K562 (cell line): Measurements from ENCODE around the gene RERGL. TPM values are rescaled to one million over a fixed set of nuclear protein-coding genes. Genes with fewer than 3 reads are reported as not detected.

Source experiments
- ATAC-seq: fragments of 200-7000 bp; cut with Tn5 transposase; 3 replicates; pipeline ENCODE4 v1.9.1; 2020; ENCODE audit warnings: moderate library complexity
- BruUV-seq: library from RNA; stranded (reverse); fragments of 400-500 nt; replicated peaks from 2 replicates; lab custom pipeline; 2021; lab: Mats Ljungman, UMichigan
- CTCF ChIA-PET: fragments of 300-600 bp; formaldehyde crosslinking; extraction: SDS; loops from one replicate; lab custom pipeline; 2021; ENCODE audit warnings: low intra/inter-chr PET ratio; lab: Yijun Ruan, JAX
- POLR2A ChIA-PET: fragments of 300-600, 350-650 bp; sonication (Branson Sonifier 250); formaldehyde crosslinking; extraction: SDS; loops from one replicate; lab custom pipeline; 2021; ENCODE audit warnings: antibody characterized with exemption, inconsistent platforms; lab: Yijun Ruan, JAX
- DNase-seq, 4 experiments: peaks; one replicate each; pipeline versions ENCODE4 v3.0.0 to v3.0.0-alpha.2; 2011 to 2018; ENCODE audit warnings: low spot score in 3 of 4, mixed read lengths in 3 of 4; ENCODE audit errors: extremely low read depth in 1 of 4
- FAIRE-seq: peaks from 2 replicates; lab custom pipeline; 2011; peaks lifted over from hg19 to GRCh38; lab: Jason Lieb, UNC
- H2AFZ ChIP-seq: 2 replicates; pipeline ENCODE4 v1.6.0; 2011; ENCODE audit warnings: low read depth, low read length, control low read depth, inconsistent platforms
- H3K27ac ChIP-seq: fragments of 200-600 bp; 3 replicates; pipeline ENCODE4 v1.8.0; 2011; ENCODE audit warnings: low read depth, mild to moderate bottlenecking, control low read depth, inconsistent platforms, low read length, moderate library complexity, mixed read lengths; ENCODE audit errors: extremely low read depth
- H3K27me3 ChIP-seq, 2 experiments: fragments of 300-600 bp in 1 of 2; 2 replicates in 1 of 2; 3 replicates in 1 of 2; pipeline versions ENCODE4 v1.6.0 to v1.8.0; 2011; ENCODE audit warnings: inconsistent platforms in 2 of 2, low read length in 2 of 2, mild to moderate bottlenecking in 1 of 2, mixed read lengths in 1 of 2, moderate library complexity in 1 of 2; ENCODE audit not compliant: control insufficient read depth in 2 of 2, insufficient read depth in 2 of 2
- H3K36me3 ChIP-seq: fragments of 300-600 bp; 3 replicates; pipeline ENCODE4 v1.8.0; 2011; ENCODE audit warnings: mild to moderate bottlenecking, low read length, inconsistent platforms; ENCODE audit not compliant: control insufficient read depth, insufficient read depth
- H3K4me1 ChIP-seq, 2 experiments: fragments of 200-600 bp in 1 of 2; replicated peaks in 1 of 2; 2 replicates in 1 of 2; 3 replicates in 1 of 2; pipeline versions ENCODE4 v1.5.1 to v1.8.0; 2011; ENCODE audit warnings: inconsistent platforms in 2 of 2, low read length in 2 of 2, mild to moderate bottlenecking in 1 of 2, mixed read lengths in 1 of 2, moderate library complexity in 1 of 2; ENCODE audit not compliant: control insufficient read depth in 2 of 2, insufficient read depth in 2 of 2
- H3K4me2 ChIP-seq: 2 replicates; pipeline ENCODE4 v1.6.1; 2011; ENCODE audit warnings: low read length, control low read depth, inconsistent platforms, mixed read lengths; ENCODE audit not compliant: insufficient read depth
- H3K4me3 ChIP-seq: fragments of 200-600 bp; sonication (generic), shearing (Covaris generic); 2 replicates; pipeline ENCODE4 v1.5.1; 2016; ENCODE audit warnings: control low read depth, inconsistent platforms
- H3K79me2 ChIP-seq: fragments of 200-600 bp; 3 replicates; pipeline ENCODE4 v1.8.0; 2011; ENCODE audit warnings: low read length, inconsistent platforms; ENCODE audit not compliant: control insufficient read depth, insufficient read depth
- H3K9ac ChIP-seq, 2 experiments: 2 replicates each; pipeline versions ENCODE4 v1.6.0 to v1.6.1; 2011; ENCODE audit warnings: low read depth in 2 of 2, low read length in 2 of 2, control low read depth in 1 of 2, inconsistent platforms in 1 of 2, mild to moderate bottlenecking in 1 of 2, mixed read lengths in 1 of 2; ENCODE audit not compliant: insufficient read depth in 1 of 2
- H3K9me1 ChIP-seq: one replicate; pipeline ENCODE4 v1.6.0; 2011; ENCODE audit warnings: inconsistent platforms, mild to moderate bottlenecking, low read length, moderate library complexity; ENCODE audit not compliant: control insufficient read depth, insufficient read depth
- H3K9me3 ChIP-seq: replicated peaks from 2 replicates; pipeline ENCODE4 v1.5.1; 2011; ENCODE audit warnings: low read depth, low read length, inconsistent platforms; ENCODE audit not compliant: control insufficient read depth, insufficient read depth
- H4K20me1 ChIP-seq: replicated peaks from 2 replicates; pipeline ENCODE4 v1.6.1; 2011; ENCODE audit warnings: low read length, inconsistent platforms, mixed read lengths; ENCODE audit not compliant: control insufficient read depth, insufficient read depth
- CREB3L1 ChIP-seq: fragments of 450-650 bp; IDR thresholded peaks from 2 replicates; pipeline ENCODE4 v1.6.1; 2014; ENCODE audit warnings: low read depth, mild to moderate bottlenecking, moderate library complexity, borderline replicate concordance
- HIVEP1 ChIP-seq: fragments of 250-450 bp; sonication (Bioruptor Pico); IDR thresholded peaks from 2 replicates; pipeline ENCODE4 v1.4.0; 2020; ENCODE audit warnings: mild to moderate bottlenecking
- SAP30 ChIP-seq: fragments of 200-600 bp; sonication (generic); IDR thresholded peaks from 2 replicates; pipeline ENCODE4 v1.6.1; 2012; ENCODE audit warnings: borderline replicate concordance, low read depth, mild to moderate bottlenecking, moderate library complexity, low read length, control low read depth, inconsistent platforms; ENCODE audit not compliant: insufficient read depth, poor library complexity, severe bottlenecking
- WGBS: fragments of 100-300 bp; shearing (Covaris generic); methylation state at CpG from one replicate; pipeline ENCODE4 v1.1.6; 2016; ENCODE audit warnings: low coverage, mixed read lengths; ENCODE audit not compliant: insufficient coverage; ENCODE audit errors: missing lambda C conversion rate; 5-methylcytosine and 5-hydroxymethylcytosine counted together
- in situ Hi-C: fragments of 300-500 bp; cut with MboI; formaldehyde crosslinking; loops from 4 replicates; pipeline ENCODE4 v1.15.0; 2018; ENCODE audit warnings: inconsistent platforms, mixed read lengths
- intact Hi-C: fragments of 100-400 bp; cut with micrococcal nuclease; formaldehyde crosslinking; loops from 2 replicates; pipeline ENCODE4 v1.14.2; 2022
- polyA plus RNA-seq, 8 experiments: library from polyadenylated mRNA; depleted of rRNA in 4 of 8; stranded (reverse) in 5 of 8; unstranded in 3 of 8; fragments of >200 nt; fragmentation: Nextera tagmentation in 2 of 8; fragmentation: Illumina TruSeq in 1 of 8; extraction: Ambion mirVana in 2 of 8; extraction: Trizol in 1 of 8; gene quantifications; 2 replicates each; pipeline versions ENCODE4 v1.2.1 to v1.2.3, GENCODE V29; 2011 to 2014; ENCODE audit warnings: inconsistent platforms in 1 of 8, missing spikeins in 1 of 8
- total RNA-seq, 7 experiments: library from RNA; depleted of rRNA in 6 of 7; stranded (reverse); fragments of >200 nt in 6 of 7; fragmentation: Illumina TruSeq in 2 of 7; extraction: Trizol in 2 of 7; gene quantifications; 2 replicates each; pipeline versions ENCODE4 v1.2.1 to v1.2.3, GENCODE V29; 2011 to 2021; ENCODE audit warnings: low replicate concordance in 1 of 7

RERGL gene
- total and polyA plus RNA-seq, 9 of the 15 experiments (the other 6 are each of a cell fraction or from before 2014, with no cell fraction given), result 0.11 TPM; not detected in 8

- intact Hi-C loops (no loop called here), in situ Hi-C loops (no loop called here)
- POLR2A ChIA-PET, result no interaction called here
- H3K27me3 ChIP-seq, result no peaks in the 10 kb centered on the region
- TF ChIP-seq CREB3L1 (no peak), HIVEP1 (CRISPR knock-in tag) (no peak), SAP30 (no peak)
- TF ChIP-seq, all 486 proteins: peak for 0
- no peaks in the 10 kb centered on the region for H3K9me3 ChIP-seq
- no peaks in the 10 kb centered on the region for H3K36me3 ChIP-seq
- no peak overlapping the region for H3K4me3 ChIP-seq
- H2AFZ ChIP-seq, result no peak overlapping the region
- 0% methylated on average over 1 of the region's 1 CpG for WGBS
- no peaks in the 10 kb centered on the region for H4K20me1 ChIP-seq
- no peak overlapping the region for H3K4me2 ChIP-seq
- DNase-seq (no peak), ATAC-seq (no peak), FAIRE-seq (no peak)
- no peak overlapping the region for H3K9ac ChIP-seq
- no TSS peak for BruUV-seq
- CTCF ChIA-PET, result no interaction called here
- no peaks in the 10 kb centered on the region for H3K79me2 ChIP-seq
- H3K9me1 ChIP-seq, result no peaks in the 10 kb centered on the region
- no peak overlapping the region for H3K27ac ChIP-seq
- no peaks in the 10 kb centered on the region for H3K4me1 ChIP-seq
These were observed 32.9 kb downstream of the RERGL start for GRCh38 chr12:18057051-18057450.
